Brain microvascular endothelial cell (primary cell): Measurements from ENCODE around the gene FAU.

Source experiments
- DNase-seq: peaks from one replicate; pipeline ENCODE4 v3.0.0-alpha.2; 2020
- H3K27ac ChIP-seq: fragments of 250-450 bp; sonication (Bioruptor Pico); 2 replicates; pipeline ENCODE4 v1.5.1; 2020; ENCODE audit warnings: mild to moderate bottlenecking, moderate library complexity
- H3K27me3 ChIP-seq: fragments of 250-450 bp; sonication (Bioruptor Pico); replicated peaks from 2 replicates; pipeline ENCODE4 v1.5.1; 2020; ENCODE audit warnings: mild to moderate bottlenecking
- H3K36me3 ChIP-seq: fragments of 250-450 bp; sonication (Bioruptor Pico); replicated peaks from 2 replicates; pipeline ENCODE4 v1.5.1; 2020; ENCODE audit warnings: mild to moderate bottlenecking
- H3K4me3 ChIP-seq: 2 replicates; pipeline ENCODE4 v1.5.1; 2011; ENCODE audit warnings: low read depth, mild to moderate bottlenecking, control low read depth, low read length, moderate library complexity
- CTCF ChIP-seq: IDR thresholded peaks from 2 replicates; pipeline ENCODE4 v1.5.1; 2011; ENCODE audit warnings: low read depth, mild to moderate bottlenecking, moderate library complexity, low read length, control low read depth, inconsistent platforms; ENCODE audit errors: missing control alignments
- in situ Hi-C: cut with HindIII; loops from 2 replicates; pipeline ENCODE4 v1.10.0; 2017; ENCODE audit warnings: low sequenced_read_pairs, low pct_ligation_motif_present

The FAU gene

GRCh38 chr11:65083834-65084597 is 37.9 kb downstream of the FAU start, which contains the start of the genes CDCA5 and ZFPL1:
TSS of gene CDCA5 (minus strand) at chr11:65084040. CDS start at chr11:65083978, 62 bp downstream.
TSS of gene ZFPL1 (plus strand) at chr11:65084222. CDS start at chr11:65084699, 477 bp downstream.
- DNase-seq: peak; percentile 89
- TF ChIP-seq CTCF: no peak
- in situ Hi-C loops: no loop called here
- Histone ChIP-seq H3K27me3 (no peaks in the 10 kb centered on the region), H3K36me3 (peaks cover 14% of the 10 kb centered on the region), H3K27ac (peak within 1 kb of the TSS; percentile 98), H3K4me3 (peak within 1 kb of the TSS; percentile 87)

GRCh38 chr11:65083134-65083833 is 38.6 kb downstream of the FAU start:
- no peak for TF ChIP-seq CTCF
- DNase-seq: no peak
- in situ Hi-C loops: no loop called here
- peaks cover 9% of the 10 kb centered on the region for H3K36me3 ChIP-seq
- no peaks in the 10 kb centered on the region for H3K27me3 ChIP-seq
- peak overlapping the region; percentile 87 for H3K4me3 ChIP-seq
- peak overlapping the region; percentile 98 for H3K27ac ChIP-seq

GRCh38 chr11:65078786-65079342 is 43.1 kb downstream of the FAU start:
- in situ Hi-C loops: no loop called here
- no peak for DNase-seq
- TF ChIP-seq CTCF: no peak
- no peak overlapping the region for H3K27ac ChIP-seq
- H3K27me3 ChIP-seq: no peaks in the 10 kb centered on the region
- H3K36me3 ChIP-seq: no peaks in the 10 kb centered on the region
- H3K4me3 ChIP-seq: no peak overlapping the region

- DNase-seq: peak; percentile 32
- H3K36me3 ChIP-seq: no peaks in the 10 kb centered on the region
- in situ Hi-C loops: no loop called here
- peak; percentile 75 for TF ChIP-seq CTCF
- no peaks in the 10 kb centered on the region for H3K27me3 ChIP-seq
- H3K27ac ChIP-seq: no peak overlapping the region
- no peak overlapping the region for H3K4me3 ChIP-seq
These were observed 43.8 kb downstream of the FAU start for GRCh38 chr11:65078151-65078550.

GRCh38 chr11:65077451-65077850 is 44.5 kb downstream of the FAU start:
- TF ChIP-seq CTCF: no peak
- Histone ChIP-seq H3K4me3 (no peak overlapping the region), H3K27me3 (no peaks in the 10 kb centered on the region), H3K27ac (no peak overlapping the region), H3K36me3 (no peaks in the 10 kb centered on the region)
- no peak for DNase-seq
- in situ Hi-C loops: no loop called here
